Measurements from ENCODE around the gene PSEN1. TPM values are rescaled to one million over a fixed set of nuclear protein-coding genes. Genes with fewer than 3 reads are reported as not detected.

Gene PSEN1
- polyA plus RNA-seq, 1 donor (not counting 4 experiments of a cell fraction or from before 2014, with no cell fraction given) = 32.6 TPM

- Histone ChIP-seq H3K36me3 (ENCODE audit: control insufficient read depth in 2 of 2, extremely low read depth in 1 of 2, insufficient read depth in 2 of 2, low read length in 2 of 2) (no peaks in the 10 kb centered on the region), H3K4me3 (ENCODE audit: control insufficient read depth in 2 of 3, extremely low read depth in 1 of 3, insufficient read depth in 2 of 3, low read depth in 1 of 3, low read length in 3 of 3) (no peak overlapping the region), H3K27me3 (ENCODE audit: control insufficient read depth, extremely low read depth, insufficient read depth, low read length) (no peaks in the 10 kb centered on the region), H3K4me2 (ENCODE audit: control insufficient read depth, extremely low read depth, insufficient read depth, low read depth, low read length) (no peak overlapping the region), H3K9me3 (ENCODE audit: control insufficient read depth, low read depth, low read length) (no peaks in the 10 kb centered on the region), H3K9me1 (ENCODE audit: control insufficient read depth, extremely low read depth, insufficient read depth, low read length) (no peaks in the 10 kb centered on the region), H2AFZ (ENCODE audit: control insufficient read depth, low read length) (no peak overlapping the region), H3K4me1 (ENCODE audit: control insufficient read depth, extremely low read depth, insufficient read depth, low read length) (peaks cover 2% of the 10 kb centered on the region), H3K9ac (ENCODE audit: control insufficient read depth, extremely low read depth, insufficient read depth, low read length) (no peak overlapping the region), H3K27ac (ENCODE audit: control insufficient read depth, insufficient read depth, low read length) (no peak overlapping the region), H4K20me1 (ENCODE audit: control insufficient read depth, extremely low read depth, insufficient read depth, low read length) (no peaks in the 10 kb centered on the region), H3K79me2 (ENCODE audit: control insufficient read depth, insufficient read depth, low read length) (no peaks in the 10 kb centered on the region)
- DNase-seq (ENCODE audit: low read depth, low spot score) = no peak
- TF ChIP-seq EZH2 (IDR thresholded peaks at IDR 0.05; ENCODE audit: low read length) = no peak
- TF ChIP-seq, protein P1, sequence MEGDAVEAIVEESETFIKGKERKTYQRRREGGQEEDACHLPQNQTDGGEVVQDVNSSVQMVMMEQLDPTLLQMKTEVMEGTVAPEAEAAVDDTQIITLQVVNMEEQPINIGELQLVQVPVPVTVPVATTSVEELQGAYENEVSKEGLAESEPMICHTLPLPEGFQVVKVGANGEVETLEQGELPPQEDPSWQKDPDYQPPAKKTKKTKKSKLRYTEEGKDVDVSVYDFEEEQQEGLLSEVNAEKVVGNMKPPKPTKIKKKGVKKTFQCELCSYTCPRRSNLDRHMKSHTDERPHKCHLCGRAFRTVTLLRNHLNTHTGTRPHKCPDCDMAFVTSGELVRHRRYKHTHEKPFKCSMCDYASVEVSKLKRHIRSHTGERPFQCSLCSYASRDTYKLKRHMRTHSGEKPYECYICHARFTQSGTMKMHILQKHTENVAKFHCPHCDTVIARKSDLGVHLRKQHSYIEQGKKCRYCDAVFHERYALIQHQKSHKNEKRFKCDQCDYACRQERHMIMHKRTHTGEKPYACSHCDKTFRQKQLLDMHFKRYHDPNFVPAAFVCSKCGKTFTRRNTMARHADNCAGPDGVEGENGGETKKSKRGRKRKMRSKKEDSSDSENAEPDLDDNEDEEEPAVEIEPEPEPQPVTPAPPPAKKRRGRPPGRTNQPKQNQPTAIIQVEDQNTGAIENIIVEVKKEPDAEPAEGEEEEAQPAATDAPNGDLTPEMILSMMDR (optimal IDR thresholded peaks at IDR 0.05 in 1 of 3, IDR thresholded peaks at IDR 0.05 in 1 of 3, conservative IDR thresholded peaks at IDR 0.05 in 1 of 3; ENCODE audit: extremely low read depth in 1 of 3, insufficient read depth in 2 of 3, low read length in 3 of 3) = no peak
- dilution Hi-C loops (cut with MboI; ENCODE audit: extremely low pct_ligation_motif_present, low sequenced_read_pairs) = no loop called here
- FAIRE-seq = no peak
These were observed 124.3 kb downstream of the PSEN1 start for GRCh38 chr14:73260574-73260973.

- no peaks in the 10 kb centered on the region for H3K27me3 ChIP-seq (ENCODE audit: control insufficient read depth, extremely low read depth, insufficient read depth, low read length)
- H3K36me3 ChIP-seq (ENCODE audit: control insufficient read depth in 2 of 2, extremely low read depth in 1 of 2, insufficient read depth in 2 of 2, low read length in 2 of 2) = no peaks in the 10 kb centered on the region
- H3K27ac ChIP-seq (ENCODE audit: control insufficient read depth, insufficient read depth, low read length) = no peak overlapping the region
- no peak overlapping the region for H3K4me2 ChIP-seq (ENCODE audit: control insufficient read depth, extremely low read depth, insufficient read depth, low read depth, low read length)
- FAIRE-seq (no peak), DNase-seq (ENCODE audit: low read depth, low spot score) (no peak)
- dilution Hi-C loops (cut with MboI; ENCODE audit: extremely low pct_ligation_motif_present, low sequenced_read_pairs) = no loop called here
- no peak overlapping the region for H2AFZ ChIP-seq (ENCODE audit: control insufficient read depth, low read length)
- no peaks in the 10 kb centered on the region for H3K79me2 ChIP-seq (ENCODE audit: control insufficient read depth, insufficient read depth, low read length)
- H3K9ac ChIP-seq (ENCODE audit: control insufficient read depth, extremely low read depth, insufficient read depth, low read length) = no peak overlapping the region
- H4K20me1 ChIP-seq (ENCODE audit: control insufficient read depth, extremely low read depth, insufficient read depth, low read length) = no peaks in the 10 kb centered on the region
- peaks cover 2% of the 10 kb centered on the region for H3K4me1 ChIP-seq (ENCODE audit: control insufficient read depth, extremely low read depth, insufficient read depth, low read length)
- H3K9me3 ChIP-seq (ENCODE audit: control insufficient read depth, low read depth, low read length) = no peaks in the 10 kb centered on the region
- H3K9me1 ChIP-seq (ENCODE audit: control insufficient read depth, extremely low read depth, insufficient read depth, low read length) = no peaks in the 10 kb centered on the region
- no peak overlapping the region for H3K4me3 ChIP-seq (ENCODE audit: control insufficient read depth in 2 of 3, extremely low read depth in 1 of 3, insufficient read depth in 2 of 3, low read depth in 1 of 3, low read length in 3 of 3)
- TF ChIP-seq, protein P1 (optimal IDR thresholded peaks at IDR 0.05 in 1 of 3, IDR thresholded peaks at IDR 0.05 in 1 of 3, conservative IDR thresholded peaks at IDR 0.05 in 1 of 3; ENCODE audit: extremely low read depth in 1 of 3, insufficient read depth in 2 of 3, low read length in 3 of 3) = no peak
- TF ChIP-seq EZH2 (IDR thresholded peaks at IDR 0.05; ENCODE audit: low read length) = no peak
These were observed 124.8 kb downstream of the PSEN1 start for GRCh38 chr14:73261075-73261474.
